IPS DF 4.7 (cell line): ENCODE data around the gene KAT8.
A peak's percentile ranks its signal among the peaks of the same experiment; 100 is the strongest.

Experiments
- DNase-seq: peaks from one replicate; pipeline ENCODE4 v3.0.0-alpha.2; 2013; ENCODE audit warnings: low spot score; ENCODE audit errors: extremely low read depth

The KAT8 gene

DNA sequence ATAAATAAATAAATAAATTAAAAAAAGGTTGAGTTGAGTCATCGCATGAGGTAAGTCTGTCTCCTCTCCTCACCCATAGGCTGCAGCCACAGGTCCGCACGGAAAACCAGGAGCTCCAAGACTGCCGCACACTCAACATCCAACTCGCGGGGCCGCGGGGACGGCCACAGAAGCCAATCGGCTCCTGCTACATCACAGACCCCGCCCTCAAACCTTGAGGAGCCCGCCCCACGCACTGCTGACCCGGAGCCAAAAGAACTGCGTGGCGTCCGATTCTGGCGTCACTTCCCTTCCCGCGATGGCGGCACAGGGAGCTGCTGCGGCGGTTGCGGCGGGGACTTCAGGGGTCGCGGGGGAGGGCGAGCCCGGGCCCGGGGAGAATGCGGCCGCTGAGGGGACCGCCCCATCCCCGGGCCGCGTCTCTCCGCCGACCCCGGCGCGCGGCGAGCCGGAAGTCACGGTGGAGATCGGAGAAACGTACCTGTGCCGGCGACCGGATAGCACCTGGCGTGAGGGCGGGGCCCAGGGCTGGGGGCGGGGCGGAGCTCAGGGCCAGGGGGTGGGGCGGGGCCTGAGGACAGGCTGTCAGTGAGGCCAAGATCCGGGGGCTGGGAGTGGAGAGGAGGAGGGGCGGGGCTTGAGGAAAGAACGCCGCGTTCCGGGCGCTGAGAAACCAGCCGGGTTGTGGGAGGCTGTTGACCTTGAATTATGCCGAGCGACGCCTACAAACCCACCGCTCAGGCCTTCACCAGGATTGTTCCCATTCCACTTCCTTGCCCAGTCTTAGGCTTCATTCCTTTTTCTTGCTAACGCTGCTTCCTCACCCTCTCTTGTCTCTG is at the start of gene KAT8:
KAT8 (plus strand) TSS at position 281 of the 839 bp plus-strand sequence; CDS start at position 299, 18 bp downstream.
- DNase-seq = no peak

DNA sequence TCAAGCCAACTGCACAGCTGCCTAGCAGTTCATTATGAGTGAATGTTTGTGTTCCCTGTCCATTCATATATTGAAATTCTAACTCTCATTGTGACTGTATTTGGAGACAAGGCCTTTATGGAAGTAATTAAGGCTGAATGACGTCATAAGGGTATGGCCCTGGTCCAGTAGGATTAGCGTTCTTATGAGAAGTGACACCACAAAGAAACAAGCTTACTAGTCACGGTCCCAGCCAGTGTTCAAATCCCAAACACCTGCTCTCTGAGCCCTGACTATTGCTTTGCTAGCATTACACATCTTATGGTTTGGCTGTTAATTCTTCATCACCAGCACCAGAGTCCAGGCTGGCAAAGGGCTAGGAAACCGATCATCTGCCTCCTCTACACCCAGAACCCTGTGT is 45.6 kb upstream of the KAT8 start:
- DNase-seq = no peak

DNA sequence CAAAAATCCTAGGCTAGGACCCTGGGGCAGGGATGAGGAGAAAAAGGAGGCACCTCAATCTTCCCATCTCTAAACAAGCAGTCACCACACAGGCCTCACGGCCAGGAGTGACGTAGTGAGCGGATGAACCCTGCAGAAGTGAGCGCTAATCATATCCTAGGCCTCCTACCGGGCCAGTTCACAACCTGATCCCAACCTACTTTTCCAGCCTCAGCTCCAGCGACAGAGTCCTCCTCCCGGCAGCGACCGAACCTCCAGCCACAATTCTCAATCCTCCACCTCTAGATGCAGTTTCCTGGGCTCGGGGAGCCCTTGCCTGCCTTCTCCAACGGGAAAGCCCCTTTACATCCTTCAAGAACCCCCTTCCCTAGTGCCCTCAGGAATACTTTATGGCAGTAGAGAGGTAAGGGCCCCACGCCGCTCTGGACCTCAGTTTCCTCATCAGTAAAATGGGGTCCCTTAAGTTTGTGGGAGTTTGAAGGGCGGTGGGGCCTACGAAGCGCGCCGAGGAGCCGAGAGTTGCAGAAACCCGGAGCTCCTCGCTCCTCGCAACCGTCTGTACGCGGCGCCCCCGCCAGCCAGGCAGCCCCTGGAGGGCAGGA is 44.8 kb upstream of the KAT8 start:
- no peak for DNase-seq

DNA sequence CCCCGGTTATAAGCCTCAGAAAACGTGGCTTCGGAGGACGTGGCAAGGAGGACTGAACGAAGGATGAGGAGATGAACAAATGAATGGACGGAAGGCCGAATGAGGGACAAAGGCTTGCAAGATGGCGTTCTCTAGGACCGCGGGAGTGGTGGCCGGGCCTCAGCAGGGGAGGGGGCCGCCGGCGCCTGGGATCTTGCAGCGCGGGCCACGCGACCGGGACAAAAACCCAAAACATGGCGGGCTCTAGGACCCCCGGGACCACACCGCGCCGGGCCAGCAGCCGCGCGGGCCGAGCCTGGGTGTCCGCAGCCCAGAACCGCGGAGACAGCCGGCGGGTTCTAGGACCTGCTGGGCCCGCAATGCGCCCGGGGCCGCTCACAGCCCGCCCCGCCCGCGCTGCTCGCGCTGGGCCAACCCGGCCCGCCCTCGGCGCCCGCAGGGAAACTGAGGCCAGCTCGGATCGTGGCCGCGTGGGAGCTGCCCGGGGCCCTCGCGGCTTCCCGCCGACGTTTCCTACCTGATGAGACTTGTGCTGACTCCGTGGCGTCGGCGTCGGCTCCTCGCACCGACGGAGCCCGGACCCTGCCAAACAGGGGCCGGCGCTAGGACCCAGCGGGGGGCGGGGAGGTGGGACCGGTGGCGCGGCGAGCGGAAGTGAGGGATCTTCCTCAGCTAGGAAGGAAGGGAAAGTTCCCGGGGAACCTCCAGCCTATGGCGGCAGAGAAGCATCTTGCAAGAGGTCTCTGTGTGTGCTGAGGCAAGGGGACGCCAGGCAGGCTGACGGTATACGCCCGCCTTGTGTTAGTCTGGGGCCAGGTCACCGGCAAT is 44.1 kb upstream of the KAT8 start:
- no peak for DNase-seq

DNA sequence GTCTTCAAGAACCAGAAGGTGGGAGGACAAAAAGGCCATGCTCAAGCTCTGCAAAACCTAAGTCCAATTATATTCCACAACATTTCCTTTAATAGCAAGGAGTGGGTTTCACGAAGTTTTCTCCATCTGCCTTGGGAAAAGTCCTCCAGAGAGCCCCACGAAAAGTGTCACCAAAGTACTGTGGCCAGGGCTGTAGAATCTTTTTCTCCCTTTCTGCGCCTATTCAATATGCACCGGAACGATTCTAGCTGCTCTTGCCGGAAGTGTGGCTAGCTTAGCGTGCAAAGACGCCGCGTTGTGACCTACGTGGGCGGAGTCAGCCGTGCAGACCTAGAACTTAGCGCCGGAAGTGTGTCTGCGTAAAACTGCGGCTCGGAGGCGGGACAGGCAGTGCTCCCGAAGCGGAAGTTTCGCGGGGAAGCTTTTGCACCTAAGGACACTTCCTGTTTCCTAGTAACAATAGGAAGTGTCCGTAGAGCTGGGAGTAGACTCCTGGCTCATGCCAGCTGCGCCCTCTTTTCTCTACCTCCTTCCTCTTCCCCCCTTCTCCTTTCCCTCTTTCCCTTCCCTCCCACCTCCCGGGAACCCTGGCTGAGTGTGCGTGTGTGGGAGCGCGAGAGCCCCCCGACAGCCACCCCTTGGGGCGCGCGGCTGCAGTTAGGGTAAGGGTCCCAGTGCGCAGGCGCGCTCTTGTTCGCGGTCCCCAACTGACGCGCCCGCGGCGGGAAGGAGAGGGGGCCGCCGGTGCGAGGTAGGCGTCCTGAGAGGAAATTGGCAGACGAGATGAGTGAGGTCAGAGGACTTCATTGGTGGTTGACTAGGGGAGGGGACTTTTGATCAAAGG is 43.3 kb upstream of the KAT8 start, which contains the start of the genes ZNF646 and ZNF668:
ZNF646 (plus strand) TSS at position 453 of the 844 bp plus-strand sequence. CDS start 1,903 bp downstream, outside the sequence.
ZNF668 (minus strand) TSS at position 271 of the 844 bp plus-strand sequence. CDS start 9,781 bp downstream, outside the sequence.
- DNase-seq = peak; percentile 95

DNA sequence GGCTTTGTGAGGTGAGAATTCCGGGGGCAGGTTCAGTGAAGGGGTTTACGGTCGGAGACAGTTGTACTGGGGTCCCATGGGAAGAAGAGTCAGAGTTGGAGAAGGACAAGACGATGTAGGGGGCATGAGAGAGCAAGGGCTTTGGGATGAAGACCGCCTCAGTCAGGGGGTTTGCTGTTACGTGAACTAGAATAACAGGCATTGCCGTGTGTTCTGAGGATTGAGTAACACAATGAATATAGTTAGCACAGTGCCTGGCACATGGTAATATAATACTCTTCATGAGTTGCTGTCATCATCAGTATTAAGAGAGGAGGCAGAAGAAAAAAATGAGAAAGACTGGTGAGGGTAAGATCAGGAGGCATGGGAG is 42.7 kb upstream of the KAT8 start:
- no peak for DNase-seq

DNA sequence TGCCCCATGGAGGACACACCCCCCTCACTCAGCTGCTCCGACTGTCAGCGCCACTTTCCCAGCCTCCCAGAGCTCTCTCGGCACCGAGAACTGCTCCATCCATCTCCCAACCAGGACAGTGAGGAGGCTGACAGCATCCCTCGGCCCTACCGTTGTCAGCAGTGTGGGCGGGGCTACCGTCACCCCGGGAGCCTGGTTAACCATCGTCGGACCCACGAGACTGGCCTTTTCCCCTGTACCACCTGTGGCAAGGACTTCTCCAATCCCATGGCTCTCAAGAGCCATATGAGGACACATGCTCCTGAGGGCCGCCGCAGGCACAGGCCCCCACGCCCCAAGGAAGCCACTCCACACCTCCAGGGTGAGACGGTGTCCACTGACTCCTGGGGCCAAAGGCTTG is 41.1 kb upstream of the KAT8 start:
- DNase-seq = no peak

DNA sequence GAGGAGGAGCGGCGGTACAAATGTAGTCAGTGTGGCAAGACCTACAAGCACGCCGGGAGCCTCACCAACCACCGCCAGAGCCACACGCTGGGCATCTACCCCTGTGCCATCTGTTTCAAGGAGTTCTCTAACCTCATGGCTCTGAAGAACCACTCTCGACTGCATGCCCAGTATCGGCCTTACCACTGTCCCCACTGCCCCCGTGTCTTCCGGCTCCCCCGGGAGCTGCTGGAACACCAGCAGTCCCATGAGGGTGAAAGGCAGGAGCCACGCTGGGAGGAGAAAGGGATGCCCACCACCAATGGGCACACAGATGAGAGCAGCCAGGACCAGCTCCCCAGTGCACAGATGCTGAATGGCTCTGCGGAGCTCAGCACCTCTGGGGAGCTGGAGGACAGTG is 40.4 kb upstream of the KAT8 start:
- no peak for DNase-seq

DNA sequence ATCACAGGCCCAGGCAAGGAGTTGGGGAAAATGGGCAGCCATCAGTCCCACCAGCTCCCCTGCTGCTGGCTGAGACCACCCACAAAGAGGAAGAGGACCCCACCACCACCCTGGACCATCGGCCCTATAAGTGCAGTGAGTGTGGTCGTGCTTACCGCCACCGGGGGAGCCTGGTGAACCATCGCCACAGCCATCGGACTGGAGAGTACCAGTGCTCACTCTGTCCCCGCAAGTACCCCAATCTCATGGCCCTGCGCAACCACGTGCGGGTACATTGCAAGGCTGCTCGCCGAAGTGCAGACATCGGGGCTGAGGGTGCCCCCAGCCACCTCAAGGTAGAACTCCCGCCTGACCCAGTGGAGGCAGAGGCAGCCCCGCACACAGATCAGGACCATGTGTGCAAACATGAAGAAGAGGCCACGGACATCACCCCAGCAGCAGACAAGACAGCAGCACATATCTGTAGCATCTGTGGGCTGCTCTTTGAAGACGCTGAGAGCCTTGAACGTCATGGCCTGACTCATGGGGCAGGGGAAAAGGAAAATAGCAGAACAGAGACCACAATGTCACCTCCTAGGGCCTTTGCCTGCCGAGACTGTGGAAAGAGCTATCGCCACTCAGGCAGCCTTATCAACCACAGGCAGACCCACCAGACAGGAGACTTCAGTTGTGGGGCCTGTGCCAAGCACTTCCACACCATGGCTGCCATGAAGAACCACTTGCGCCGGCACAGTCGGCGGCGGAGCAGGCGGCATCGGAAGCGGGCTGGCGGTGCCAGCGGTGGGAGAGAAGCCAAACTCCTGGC is 39.7 kb upstream of the KAT8 start:
- DNase-seq = no peak

DNA sequence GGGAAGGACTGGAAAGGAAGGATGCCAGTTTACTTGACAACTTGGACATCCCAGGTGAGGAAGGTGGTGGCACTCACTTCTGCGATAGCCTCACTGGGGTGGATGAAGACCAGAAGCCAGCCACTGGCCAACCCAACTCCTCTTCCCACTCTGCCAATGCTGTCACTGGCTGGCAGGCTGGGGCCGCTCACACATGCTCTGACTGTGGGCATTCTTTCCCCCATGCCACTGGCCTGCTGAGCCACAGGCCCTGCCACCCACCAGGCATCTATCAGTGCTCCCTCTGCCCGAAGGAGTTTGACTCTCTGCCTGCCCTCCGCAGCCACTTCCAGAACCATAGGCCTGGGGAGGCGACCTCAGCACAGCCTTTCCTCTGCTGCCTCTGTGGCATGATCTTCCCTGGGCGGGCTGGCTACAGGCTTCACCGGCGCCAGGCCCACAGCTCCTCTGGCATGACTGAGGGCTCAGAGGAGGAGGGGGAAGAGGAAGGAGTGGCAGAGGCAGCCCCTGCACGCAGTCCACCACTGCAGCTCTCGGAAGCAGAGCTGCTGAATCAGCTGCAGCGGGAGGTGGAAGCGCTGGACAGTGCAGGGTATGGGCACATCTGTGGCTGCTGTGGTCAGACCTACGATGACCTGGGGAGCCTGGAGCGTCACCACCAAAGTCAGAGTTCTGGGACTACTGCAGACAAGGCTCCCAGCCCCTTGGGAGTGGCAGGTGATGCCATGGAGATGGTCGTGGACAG is 38.7 kb upstream of the KAT8 start:
- DNase-seq = no peak

DNA sequence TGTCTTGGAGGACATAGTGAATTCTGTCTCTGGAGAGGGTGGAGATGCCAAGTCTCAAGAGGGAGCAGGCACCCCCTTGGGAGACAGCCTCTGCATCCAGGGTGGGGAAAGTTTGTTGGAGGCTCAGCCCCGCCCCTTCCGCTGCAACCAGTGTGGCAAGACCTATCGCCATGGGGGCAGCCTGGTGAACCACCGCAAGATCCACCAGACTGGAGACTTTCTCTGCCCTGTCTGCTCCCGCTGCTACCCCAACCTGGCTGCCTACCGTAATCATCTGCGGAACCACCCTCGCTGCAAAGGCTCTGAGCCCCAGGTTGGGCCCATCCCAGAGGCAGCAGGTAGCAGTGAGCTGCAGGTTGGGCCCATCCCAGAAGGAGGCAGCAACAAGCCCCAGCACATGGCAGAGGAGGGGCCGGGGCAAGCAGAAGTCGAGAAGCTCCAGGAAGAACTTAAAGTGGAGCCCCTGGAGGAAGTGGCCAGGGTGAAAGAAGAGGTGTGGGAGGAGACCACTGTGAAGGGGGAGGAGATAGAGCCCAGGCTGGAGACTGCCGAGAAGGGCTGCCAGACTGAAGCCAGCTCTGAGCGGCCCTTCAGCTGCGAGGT is 38.0 kb upstream of the KAT8 start:
- no peak for DNase-seq

DNA sequence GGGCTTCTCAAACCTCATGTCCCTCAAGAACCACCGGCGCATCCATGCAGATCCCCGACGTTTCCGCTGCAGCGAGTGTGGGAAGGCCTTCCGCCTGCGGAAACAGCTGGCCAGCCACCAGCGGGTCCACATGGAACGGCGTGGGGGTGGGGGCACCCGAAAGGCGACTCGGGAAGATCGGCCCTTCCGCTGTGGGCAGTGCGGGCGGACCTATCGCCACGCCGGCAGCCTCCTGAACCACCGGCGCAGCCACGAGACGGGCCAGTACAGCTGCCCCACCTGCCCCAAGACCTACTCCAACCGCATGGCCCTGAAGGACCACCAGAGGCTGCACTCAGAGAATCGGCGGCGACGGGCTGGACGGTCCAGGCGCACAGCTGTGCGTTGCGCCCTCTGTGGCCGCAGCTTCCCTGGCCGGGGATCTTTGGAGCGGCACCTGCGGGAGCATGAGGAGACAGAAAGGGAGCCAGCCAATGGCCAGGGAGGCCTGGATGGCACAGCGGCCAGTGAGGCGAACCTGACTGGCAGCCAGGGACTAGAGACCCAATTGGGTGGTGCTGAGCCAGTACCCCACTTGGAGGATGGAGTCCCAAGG is 37.3 kb upstream of the KAT8 start:
- DNase-seq = no peak

DNA sequence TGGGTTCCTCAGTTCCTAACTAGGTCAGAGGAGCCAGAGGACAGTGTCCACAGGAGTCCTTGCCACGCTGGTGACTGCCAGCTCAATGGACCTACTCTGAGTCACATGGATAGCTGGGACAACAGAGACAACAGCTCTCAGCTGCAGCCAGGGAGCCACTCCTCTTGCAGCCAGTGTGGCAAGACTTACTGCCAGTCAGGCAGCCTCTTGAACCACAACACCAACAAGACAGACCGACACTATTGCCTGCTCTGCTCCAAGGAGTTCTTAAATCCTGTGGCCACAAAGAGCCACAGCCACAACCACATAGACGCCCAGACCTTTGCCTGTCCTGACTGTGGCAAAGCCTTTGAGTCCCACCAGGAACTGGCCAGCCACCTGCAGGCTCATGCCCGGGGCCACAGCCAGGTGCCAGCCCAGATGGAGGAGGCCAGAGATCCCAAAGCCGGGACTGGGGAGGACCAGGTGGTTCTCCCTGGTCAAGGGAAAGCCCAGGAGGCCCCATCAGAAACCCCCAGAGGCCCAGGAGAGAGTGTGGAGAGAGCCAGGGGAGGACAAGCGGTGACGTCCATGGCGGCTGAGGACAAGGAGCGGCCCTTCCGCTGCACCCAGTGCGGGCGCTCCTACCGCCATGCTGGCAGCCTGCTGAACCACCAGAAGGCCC is 36.6 kb upstream of the KAT8 start:
- no peak for DNase-seq

DNA sequence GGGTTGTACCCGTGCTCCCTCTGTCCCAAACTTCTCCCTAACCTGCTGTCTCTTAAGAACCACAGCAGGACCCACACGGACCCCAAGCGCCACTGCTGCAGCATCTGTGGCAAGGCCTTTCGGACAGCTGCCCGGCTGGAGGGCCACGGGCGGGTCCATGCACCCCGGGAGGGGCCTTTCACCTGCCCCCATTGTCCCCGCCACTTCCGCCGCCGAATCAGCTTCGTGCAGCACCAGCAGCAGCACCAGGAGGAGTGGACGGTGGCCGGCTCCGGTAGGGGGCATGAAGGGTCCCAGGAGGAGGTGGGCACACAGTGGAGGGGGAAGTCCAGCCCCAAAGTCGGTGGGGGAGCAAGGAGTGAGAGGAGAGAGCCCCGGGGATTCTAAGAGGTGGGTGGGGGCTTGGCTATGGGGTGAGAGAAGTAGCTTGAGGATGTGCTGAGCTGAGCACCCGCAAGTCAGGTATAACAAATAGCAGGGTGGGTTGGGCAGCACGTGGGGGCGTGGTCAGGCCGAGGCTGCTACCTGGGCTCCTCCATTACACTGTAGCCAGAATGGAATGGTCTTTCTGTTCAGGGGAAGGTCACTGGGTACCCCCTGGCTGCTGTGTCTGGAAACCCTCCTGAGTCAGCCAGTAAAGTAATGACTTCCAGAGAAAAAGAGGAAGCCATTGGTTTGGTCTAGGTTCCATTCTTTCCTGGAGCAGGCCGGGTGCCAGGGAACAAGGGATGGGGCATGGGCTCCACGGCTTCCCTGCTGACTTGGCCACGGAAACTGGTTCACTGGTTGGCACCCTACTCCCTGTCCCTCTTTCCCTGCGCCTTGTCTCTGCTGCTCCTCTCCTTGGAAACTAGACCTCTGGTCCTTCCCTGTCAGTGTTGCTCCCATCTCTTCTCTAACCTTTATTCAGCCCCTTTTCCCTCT is 35.8 kb upstream of the KAT8 start:
- DNase-seq = no peak

DNA sequence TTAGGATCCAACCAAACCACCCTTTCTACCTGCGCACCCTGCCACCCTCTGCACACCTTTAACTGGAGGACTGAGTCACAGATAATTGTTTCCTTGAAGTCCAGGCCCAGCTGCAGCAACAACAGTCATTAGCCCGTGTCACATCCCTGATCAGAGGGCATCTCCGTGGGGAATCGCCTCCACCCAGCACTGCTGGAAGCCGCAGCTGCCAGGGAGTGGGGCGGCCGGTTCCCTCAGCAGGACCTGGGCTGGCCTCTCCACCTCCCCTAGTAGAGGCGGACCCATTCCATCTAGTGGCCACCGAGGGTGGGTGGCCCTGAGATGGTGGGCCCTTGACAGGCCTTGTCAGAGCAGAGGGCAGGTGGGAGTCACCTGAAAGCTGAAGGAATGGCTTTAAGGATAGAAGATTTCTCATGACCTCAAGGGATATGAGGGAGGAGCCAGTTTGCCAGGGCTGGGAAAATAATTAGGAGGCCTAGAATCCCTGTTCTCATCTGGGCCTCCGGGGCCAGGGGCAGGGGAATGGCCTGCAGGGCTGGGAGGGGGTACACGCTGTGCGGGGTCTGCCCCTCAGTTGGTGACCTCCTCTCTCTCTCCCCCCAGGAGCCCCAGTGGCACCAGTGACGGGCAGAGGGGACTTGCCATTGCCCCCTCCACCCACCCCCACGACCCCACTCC is 35.0 kb upstream of the KAT8 start:
- DNase-seq = no peak

DNA sequence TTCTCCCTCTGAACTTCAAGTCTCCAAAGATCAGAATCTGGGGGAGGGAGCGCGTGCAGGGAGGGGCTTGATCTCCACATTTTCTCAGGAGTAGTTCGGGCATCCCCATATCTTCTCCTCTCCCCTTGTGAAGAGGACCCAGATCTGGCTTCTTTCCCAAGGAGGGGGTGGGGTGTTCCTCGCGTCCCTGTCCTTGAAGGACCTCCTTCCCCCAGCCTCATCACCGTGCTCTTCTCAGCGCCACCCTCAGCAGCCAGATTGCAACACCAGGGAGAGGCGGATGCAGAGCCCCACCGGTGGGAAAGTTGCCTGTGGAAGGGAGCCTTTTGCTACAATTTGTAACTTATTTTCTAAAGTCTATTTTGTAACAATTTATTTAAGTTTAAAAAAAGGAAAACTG is 34.4 kb upstream of the KAT8 start:
- DNase-seq = no peak
